ENCODE data around the gene GPANK1. TPM values are rescaled to one million over a fixed set of nuclear protein-coding genes. Genes with fewer than 3 reads are reported as not detected.
A peak's percentile ranks its signal among the peaks of the same experiment; 100 is the strongest.

Gene GPANK1
- total and polyA plus RNA-seq, 9 donors: 9.8 to 19.0 (median 15.5) TPM

- 1% methylated on average over 33 of the region's 40 CpGs for WGBS (ENCODE audit: insufficient coverage)
These were observed 16.4 kb upstream of the GPANK1 start for GRCh38 chr6:31681135-31681671.

DNA sequence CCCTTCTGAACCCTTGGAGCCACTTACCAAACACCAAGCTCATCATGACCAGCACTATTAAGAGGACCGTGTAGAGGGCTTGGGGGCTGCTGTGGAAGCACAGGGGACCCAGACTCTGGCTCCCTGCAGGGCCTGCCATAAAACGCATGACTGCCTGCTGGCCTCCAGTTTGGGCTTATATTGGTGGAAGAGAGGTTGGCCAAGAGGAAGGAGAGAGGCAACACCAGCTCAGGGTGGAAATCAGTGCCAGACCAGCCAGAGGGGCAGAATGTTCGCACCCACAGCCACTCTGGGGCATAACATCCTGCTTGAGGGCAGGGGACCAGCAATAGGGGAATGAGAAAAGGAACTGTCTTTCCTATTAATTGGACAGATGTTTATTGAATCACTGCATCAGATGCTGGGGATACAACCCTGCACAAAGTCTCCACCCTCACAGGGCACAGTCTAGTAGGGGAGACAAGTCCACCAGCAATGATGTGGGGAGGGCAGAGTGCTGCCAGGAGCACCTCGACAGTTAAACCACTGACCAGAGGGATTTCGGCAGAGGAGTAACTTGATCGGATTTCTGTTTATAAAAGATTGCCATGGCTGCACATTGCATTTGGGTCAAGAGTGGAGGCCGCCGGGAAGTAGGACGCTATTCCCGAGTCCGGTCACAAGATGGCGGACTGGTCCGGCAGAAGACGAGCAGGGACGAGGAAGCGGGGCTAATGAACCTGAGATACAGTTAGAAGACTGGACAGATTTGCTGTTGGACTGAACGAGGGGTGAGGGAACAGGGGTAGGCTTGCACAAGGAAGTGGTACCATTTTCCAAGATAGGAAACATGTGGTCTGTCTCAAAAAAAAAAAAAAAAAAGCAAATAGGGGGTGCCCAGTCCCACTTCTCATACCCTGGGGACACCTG is 15.7 kb upstream of the GPANK1 start, which contains the start of gene LY6G5C:
TSS of gene LY6G5C (minus strand) at position 842 of the 909 bp plus-strand sequence. CDS start at position 148, 694 bp downstream.
- Histone ChIP-seq H3K27me3 (ENCODE audit: control insufficient read depth, insufficient read depth, low read length) (peaks cover 12% of the 10 kb centered on the region), H3K27ac (ENCODE audit: low read length) (peak within 1 kb of the TSS; percentile 59), H3K36me3 (ENCODE audit: control insufficient read depth, insufficient read depth, low read length) (peaks cover 3% of the 10 kb centered on the region), H3K4me3 (ENCODE audit: low read length) (peak within 1 kb of the TSS; percentile 54), H3K4me1 (ENCODE audit: control insufficient read depth, insufficient read depth, low read length) (peaks cover 27% of the 10 kb centered on the region), H3K9me3 (replicated peaks; ENCODE audit: control insufficient read depth, low read depth, low read length) (no peaks in the 10 kb centered on the region)
- peak; percentile 93 for DNase-seq
- 3% methylated on average over 15 of the region's 17 CpGs for WGBS (ENCODE audit: insufficient coverage)

More at GRCh38 chr6:31681135-31681671, 16.4 kb upstream of the GPANK1 start:
- Histone ChIP-seq H3K36me3 (ENCODE audit: control insufficient read depth, insufficient read depth, low read length) (peaks cover 10% of the 10 kb centered on the region), H3K4me1 (ENCODE audit: control insufficient read depth, insufficient read depth, low read length) (peaks cover 27% of the 10 kb centered on the region), H3K4me3 (ENCODE audit: low read length) (peak overlapping the region; percentile 54), H3K9me3 (replicated peaks; ENCODE audit: control insufficient read depth, low read depth, low read length) (no peaks in the 10 kb centered on the region), H3K27me3 (ENCODE audit: control insufficient read depth, insufficient read depth, low read length) (peaks cover 12% of the 10 kb centered on the region), H3K27ac (ENCODE audit: low read length) (peak overlapping the region; percentile 20)
- peak; percentile 44 for DNase-seq

DNA sequence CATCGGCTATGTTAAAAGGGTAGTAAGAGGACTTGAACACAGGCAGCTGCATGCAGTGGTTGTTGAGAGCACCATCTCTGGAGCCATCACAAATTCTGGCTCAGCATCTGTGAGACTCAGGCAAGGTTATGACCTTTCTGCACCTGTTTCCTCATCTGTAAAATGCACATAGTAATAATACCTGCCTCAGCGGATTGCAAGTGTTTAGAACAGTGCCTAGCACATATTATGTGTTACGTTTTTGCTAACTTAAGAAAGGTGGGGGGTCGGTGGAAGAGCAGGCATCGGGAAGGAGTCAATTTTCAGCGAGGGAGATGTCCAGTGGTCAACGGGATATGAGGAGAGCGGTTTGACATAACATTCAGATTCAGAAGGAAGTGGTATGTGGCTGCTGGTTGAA is 13.2 kb upstream of the GPANK1 start:
- 51% methylated on average over 6 of the region's 8 CpGs for WGBS (ENCODE audit: insufficient coverage)
- H3K27ac ChIP-seq (ENCODE audit: low read length): no peak overlapping the region
- no peaks in the 10 kb centered on the region for H3K9me3 ChIP-seq (replicated peaks; ENCODE audit: control insufficient read depth, low read depth, low read length)
- H3K36me3 ChIP-seq (ENCODE audit: control insufficient read depth, insufficient read depth, low read length): peaks cover 12% of the 10 kb centered on the region
- peaks cover 18% of the 10 kb centered on the region for H3K4me1 ChIP-seq (ENCODE audit: control insufficient read depth, insufficient read depth, low read length)
- peaks cover 12% of the 10 kb centered on the region for H3K27me3 ChIP-seq (ENCODE audit: control insufficient read depth, insufficient read depth, low read length)
- H3K4me3 ChIP-seq (ENCODE audit: low read length): no peak overlapping the region
- no peak for DNase-seq

DNA sequence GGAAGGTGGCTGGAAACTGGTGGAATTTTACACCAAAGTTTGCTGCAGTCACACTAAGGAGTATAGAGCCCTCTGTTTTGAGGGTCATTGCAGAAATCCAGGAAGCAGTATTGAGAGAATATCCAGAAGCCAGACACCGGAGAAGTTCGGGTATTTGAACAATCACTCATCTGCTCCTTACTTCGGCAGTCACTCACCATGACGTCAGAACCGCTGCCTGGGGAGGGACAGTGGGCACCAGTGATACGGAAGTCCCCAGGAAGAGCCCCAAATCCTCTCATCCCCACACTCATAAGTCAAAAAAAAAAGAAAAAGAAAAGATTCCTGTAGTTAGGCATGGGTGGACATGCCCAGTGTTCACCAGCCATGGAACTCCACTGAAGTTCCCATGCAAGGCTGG is 12.1 kb upstream of the GPANK1 start:
- DNase-seq: no peak
- WGBS (ENCODE audit: insufficient coverage): 80% methylated on average over 1 of the region's 6 CpGs
- peaks cover 10% of the 10 kb centered on the region for H3K27me3 ChIP-seq (ENCODE audit: control insufficient read depth, insufficient read depth, low read length)
- H3K36me3 ChIP-seq (ENCODE audit: control insufficient read depth, insufficient read depth, low read length): peaks cover 21% of the 10 kb centered on the region
- no peaks in the 10 kb centered on the region for H3K9me3 ChIP-seq (replicated peaks; ENCODE audit: control insufficient read depth, low read depth, low read length)
- H3K4me3 ChIP-seq (ENCODE audit: low read length): no peak overlapping the region
- peaks cover 15% of the 10 kb centered on the region for H3K4me1 ChIP-seq (ENCODE audit: control insufficient read depth, insufficient read depth, low read length)
- no peak overlapping the region for H3K27ac ChIP-seq (ENCODE audit: low read length)

DNA sequence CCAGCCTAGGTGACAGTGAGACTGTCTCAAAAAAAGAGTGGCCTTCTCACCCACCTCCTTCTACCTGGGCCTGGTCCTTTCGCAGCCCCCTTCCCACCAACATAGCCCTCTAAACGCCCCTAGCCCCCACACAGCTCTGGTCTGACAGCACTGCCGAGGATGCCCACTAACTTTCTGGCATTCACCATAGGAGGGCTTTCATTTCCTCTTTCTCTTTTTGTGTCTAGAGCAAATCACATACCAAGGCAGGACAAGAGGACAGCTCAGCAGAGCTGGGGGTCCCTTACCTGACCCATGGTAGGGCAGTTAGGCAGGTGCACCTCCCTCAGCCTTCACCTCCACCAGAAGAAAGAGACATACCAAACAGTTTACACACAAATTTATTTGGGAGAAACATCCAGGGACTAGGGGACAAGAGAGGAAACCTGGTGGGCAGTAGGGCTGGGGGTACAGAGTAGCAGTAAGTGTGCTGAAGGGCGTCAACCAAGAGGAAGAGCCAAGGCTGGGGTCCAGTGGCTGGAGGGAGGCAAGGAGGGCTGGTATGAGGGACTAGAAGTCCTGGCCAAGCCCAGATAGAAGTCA is 11.6 kb upstream of the GPANK1 start:
- no peak for DNase-seq
- WGBS (ENCODE audit: insufficient coverage): 74% methylated on average over 4 of the region's 4 CpGs

GRCh38 chr6:31669676-31670075 is 4.9 kb upstream of the GPANK1 start, which contains the start of gene LY6G5B:
LY6G5B (plus strand) TSS chr6:31669976; CDS start chr6:31670951, 975 bp downstream.
- H3K4me3 ChIP-seq (ENCODE audit: low read length): no peak within 1 kb of the TSS
- H3K36me3 ChIP-seq (ENCODE audit: control insufficient read depth, insufficient read depth, low read length): peaks cover 73% of the 10 kb centered on the region
- no peak for DNase-seq
- H3K27me3 ChIP-seq (ENCODE audit: control insufficient read depth, insufficient read depth, low read length): no peaks in the 10 kb centered on the region
- H3K27ac ChIP-seq (ENCODE audit: low read length): no peak within 1 kb of the TSS
- peaks cover 8% of the 10 kb centered on the region for H3K4me1 ChIP-seq (ENCODE audit: control insufficient read depth, insufficient read depth, low read length)
- WGBS (ENCODE audit: insufficient coverage): 60% methylated on average over 1 of the region's 8 CpGs
- H3K9me3 ChIP-seq (replicated peaks; ENCODE audit: control insufficient read depth, low read depth, low read length): no peaks in the 10 kb centered on the region

More for the DNA sequence above, 11.6 kb upstream of the GPANK1 start:
- peaks cover 5% of the 10 kb centered on the region for H3K27me3 ChIP-seq (ENCODE audit: control insufficient read depth, insufficient read depth, low read length)
- peaks cover 11% of the 10 kb centered on the region for H3K4me1 ChIP-seq (ENCODE audit: control insufficient read depth, insufficient read depth, low read length)
- H3K27ac ChIP-seq (ENCODE audit: low read length): no peak overlapping the region
- H3K36me3 ChIP-seq (ENCODE audit: control insufficient read depth, insufficient read depth, low read length): peaks cover 26% of the 10 kb centered on the region
- H3K4me3 ChIP-seq (ENCODE audit: low read length): no peak overlapping the region
- no peaks in the 10 kb centered on the region for H3K9me3 ChIP-seq (replicated peaks; ENCODE audit: control insufficient read depth, low read depth, low read length)

DNA sequence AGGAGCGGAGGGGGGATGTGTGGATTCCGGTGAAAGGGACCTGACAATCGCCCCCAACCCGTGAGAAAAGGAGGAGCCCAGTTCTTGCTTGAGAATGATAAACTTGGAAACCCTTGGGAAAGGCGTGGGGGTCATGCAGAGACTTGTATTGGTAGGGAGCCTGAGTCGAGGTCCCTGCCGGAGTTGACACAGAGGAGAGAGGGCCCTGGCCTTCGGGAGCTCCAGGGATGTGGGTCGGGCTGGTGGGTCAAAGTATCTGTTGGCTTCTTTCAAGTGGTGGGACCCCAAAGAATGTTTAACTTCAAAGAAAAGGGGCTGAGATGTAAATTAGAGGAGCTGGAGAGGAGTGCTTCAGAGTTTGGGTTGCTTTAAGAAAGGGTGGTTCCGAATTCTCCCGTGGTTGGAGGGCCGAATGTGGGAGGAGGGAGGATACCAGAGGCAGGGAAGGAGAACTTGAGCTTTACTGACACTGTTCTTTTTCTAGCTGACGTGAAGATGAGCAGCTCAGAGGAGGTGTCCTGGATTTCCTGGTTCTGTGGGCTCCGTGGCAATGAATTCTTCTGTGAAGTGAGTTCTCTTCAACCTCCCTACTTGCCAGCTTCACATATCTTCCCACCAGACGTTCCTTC is 1.7 kb upstream of the GPANK1 start:
- WGBS (ENCODE audit: insufficient coverage): 5% methylated on average over 14 of the region's 15 CpGs
- Histone ChIP-seq H3K4me3 (ENCODE audit: low read length) (peak overlapping the region; percentile 70), H3K36me3 (ENCODE audit: control insufficient read depth, insufficient read depth, low read length) (peaks cover 73% of the 10 kb centered on the region), H3K4me1 (ENCODE audit: control insufficient read depth, insufficient read depth, low read length) (peaks cover 22% of the 10 kb centered on the region), H3K9me3 (replicated peaks; ENCODE audit: control insufficient read depth, low read depth, low read length) (no peaks in the 10 kb centered on the region), H3K27me3 (ENCODE audit: control insufficient read depth, insufficient read depth, low read length) (no peaks in the 10 kb centered on the region), H3K27ac (ENCODE audit: low read length) (peak overlapping the region; percentile 60)
- no peak for DNase-seq

DNA sequence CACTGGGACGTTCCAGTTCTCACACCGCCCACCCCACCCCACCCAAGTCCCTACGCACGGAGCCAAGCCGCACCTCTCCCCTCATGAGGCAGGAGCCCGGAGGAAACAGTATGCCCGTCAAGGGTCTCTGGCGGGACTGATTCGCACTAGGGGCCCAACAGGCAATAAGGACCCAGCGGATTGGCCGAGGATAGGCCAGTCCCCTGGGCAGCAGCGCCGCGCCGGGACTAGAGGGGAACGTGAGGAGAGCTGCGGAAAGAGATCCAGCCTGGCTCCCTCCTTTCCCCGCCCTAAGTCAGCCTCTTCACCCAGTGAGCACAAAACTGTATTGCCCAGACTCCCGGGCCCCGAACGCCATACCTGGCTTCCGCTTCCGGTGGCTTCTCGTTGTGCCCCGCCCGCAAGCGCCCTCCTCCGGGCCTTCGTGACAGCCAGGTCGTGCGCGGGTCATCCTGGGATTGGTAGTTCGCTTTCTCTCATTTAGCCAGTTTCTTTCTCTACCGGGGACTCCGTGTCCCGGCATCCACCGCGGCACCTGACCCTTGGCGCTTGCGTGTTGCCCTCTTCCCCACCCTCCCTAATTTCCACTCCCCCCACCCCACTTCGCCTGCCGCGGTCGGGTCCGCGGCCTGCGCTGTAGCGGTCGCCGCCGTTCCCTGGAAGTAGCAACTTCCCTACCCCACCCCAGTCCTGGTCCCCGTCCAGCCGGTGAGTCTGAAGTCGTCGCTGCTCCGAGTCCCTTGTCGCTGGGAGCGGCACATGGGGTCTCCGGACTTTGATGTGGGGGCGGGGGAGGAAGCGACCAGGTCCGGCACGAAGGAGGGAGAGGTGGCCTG is 922 bp upstream of the GPANK1 start, which contains the start of gene CSNK2B:
TSS of gene CSNK2B (plus strand) at position 580 of the 836 bp plus-strand sequence. CDS start 752 bp downstream, outside the sequence.
- DNase-seq: peak; percentile 100
- WGBS (ENCODE audit: insufficient coverage): 0% methylated on average over 41 of the region's 63 CpGs

More for the DNA sequence above, 922 bp upstream of the GPANK1 start, which contains the start of gene CSNK2B:
- Histone ChIP-seq H3K27ac (ENCODE audit: low read length) (peak within 1 kb of the TSS; percentile 100), H3K9me3 (replicated peaks; ENCODE audit: control insufficient read depth, low read depth, low read length) (no peaks in the 10 kb centered on the region), H3K36me3 (ENCODE audit: control insufficient read depth, insufficient read depth, low read length) (peaks cover 66% of the 10 kb centered on the region), H3K4me1 (ENCODE audit: control insufficient read depth, insufficient read depth, low read length) (peaks cover 26% of the 10 kb centered on the region), H3K4me3 (ENCODE audit: low read length) (peak within 1 kb of the TSS; percentile 70), H3K27me3 (ENCODE audit: control insufficient read depth, insufficient read depth, low read length) (no peaks in the 10 kb centered on the region)

All from muscle of leg (tissue), 11 donors.